Stimulated activated naive CD4-positive, alpha-beta T cell treated with Interleukin-2 at 50 U/mL for 16 hours (primary cell): ENCODE data around the gene ARIH1.

Source experiments
- DNase-seq: peaks from one replicate; lab custom pipeline; 2025; lab: John Stamatoyannopoulos, UW

Gene ARIH1

DNA sequence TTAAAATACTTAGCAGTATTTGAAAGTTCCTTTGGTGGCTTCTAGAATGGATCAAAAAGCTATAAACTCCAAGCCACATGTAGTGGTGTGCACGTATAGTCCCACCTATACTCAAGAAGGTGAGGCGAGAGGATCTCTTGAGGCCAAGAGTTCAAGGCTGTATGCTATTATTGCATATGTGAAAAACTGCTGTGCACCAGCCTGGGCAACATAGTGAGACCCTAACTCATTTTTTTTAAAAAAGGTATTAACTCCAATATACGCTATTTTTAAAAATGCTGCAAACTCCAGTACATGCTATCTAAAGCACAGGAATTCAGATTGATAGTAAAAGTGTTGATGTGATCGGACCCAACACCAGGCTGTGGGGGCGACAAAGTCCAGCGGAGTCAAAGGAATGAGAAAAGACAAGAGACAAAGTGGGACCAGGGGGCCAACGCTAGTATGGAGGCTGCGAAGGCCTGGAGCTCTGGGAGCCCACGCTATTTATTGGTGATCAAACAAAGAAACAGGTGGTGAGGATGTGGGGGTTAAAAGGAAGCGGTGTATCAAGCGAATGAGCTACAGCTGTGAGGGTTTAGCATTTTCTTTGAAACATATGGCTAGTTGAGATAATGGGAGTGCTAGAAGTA lies 66.6 kb downstream of the ARIH1 start:
- no peak for DNase-seq

DNA sequence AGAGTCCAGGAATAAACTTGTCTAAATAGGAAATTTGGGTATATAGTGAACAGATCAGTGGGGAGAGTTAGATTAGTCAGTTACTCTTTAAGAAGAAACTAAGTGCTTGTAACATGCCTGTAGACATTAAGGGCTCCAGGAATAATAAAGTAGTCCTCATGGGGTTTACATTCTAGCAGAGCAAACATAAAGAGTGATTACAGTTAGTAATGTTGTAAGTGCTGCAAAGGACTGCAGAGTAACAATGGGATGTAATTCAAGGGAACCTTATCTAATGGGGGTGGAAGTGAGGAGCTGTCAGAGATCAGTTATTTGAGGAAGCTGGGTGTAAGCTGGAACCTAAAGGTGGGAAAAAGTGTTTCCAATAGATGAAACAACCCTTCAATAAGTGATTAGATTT lies 67.5 kb downstream of the ARIH1 start:
- no peak for DNase-seq

DNA sequence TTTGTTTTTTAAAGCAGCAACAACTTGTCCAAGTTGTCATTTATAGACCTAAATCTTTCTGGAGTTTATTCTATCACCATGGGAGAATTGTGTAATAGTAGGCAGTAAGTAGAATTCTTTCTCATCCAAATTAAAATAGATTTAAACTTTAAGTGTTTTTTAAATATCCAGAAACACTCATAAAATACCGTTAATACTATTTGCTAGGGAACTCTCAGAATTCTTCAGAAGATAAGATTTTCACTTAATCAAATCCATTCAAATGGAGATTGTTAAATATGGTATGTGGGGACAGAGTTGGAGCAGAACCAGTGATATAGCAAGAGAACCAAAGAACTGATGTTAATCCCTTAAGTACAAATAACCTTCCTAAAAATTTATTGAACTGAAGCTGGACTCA lies 71.0 kb downstream of the ARIH1 start:
- no peak for DNase-seq

DNA sequence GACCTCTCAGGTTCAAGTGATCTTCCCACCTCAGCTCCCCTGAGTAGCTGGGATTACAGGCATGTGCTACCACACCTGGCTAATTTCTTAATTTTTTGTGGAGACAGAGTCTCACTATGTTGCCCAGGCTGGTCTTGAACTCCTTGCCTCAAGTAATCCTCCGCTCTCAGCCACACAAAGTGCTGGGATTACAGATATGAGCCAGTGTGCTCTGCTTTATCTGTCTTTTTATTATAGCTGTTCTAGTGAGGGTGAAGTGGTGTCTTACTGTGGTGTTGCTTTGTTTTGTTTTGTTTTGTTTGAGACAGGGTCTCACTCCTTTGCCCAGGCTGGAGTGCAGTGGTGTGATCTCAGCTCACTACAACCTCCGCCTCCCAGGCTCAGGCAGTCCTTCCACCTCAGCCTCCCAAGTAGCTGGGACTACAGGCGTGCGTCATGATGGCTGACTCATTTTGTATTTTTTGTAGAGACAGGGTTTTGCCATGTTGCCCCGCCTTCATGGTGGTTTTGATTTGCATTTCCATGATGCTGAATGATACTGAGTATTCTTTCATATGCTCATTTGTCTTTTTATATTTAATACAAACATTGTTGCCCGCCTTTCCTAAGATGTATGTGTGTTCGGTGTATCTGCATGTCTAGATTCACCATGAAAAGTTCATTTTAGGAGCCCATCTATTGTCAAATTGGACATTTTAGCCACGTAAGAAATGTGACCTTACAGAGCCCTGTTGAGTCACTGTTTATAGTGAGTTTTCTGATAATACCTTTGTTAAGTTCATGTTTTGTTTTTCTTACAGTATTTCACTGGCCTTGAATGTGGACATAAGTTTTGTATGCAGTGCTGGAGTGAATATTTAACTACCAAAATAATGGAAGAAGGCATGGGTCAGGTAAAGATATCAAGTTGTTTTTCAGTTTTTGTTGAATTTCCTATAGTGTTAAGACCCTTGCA lies 80.6 kb downstream of the ARIH1 start:
- DNase-seq, result peak; percentile 33

DNA sequence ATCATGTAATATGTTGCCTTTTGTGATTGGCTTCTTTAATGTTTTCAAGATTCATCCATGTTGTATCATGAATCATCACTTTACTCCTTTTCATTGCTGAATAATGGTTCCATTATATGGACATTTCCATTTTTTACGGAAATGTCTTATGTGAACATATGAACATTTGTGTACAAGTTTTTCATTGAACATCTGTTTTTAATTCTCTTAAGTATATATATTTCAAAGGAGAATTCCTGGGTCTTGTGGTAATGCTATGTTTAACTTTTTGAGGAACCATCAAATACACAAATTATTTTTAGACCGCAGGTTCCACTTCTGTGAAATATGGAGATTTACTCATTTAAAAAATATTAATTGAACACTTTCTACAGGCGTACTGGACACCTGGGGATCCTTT lies 85.7 kb downstream of the ARIH1 start:
- DNase-seq, result no peak

DNA sequence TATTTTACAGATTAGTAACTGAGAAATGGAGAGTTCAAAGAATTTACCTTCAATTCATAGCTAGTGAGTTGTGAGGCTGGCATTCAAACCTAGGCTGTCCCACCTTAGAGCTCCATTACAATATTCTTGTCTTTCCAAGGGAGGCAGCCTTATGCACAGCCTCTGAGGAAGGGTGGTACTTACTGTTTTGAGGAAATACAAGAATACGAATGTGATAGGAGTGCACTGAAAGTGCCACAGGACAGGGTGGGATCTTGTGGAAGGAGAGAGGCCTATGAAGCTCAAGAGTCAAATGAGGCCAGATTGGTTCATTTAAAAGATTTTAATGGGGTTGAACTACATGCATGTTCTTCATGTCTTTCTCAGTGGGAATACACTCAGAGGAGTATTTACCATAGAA lies 86.3 kb downstream of the ARIH1 start:
- DNase-seq, result no peak

DNA sequence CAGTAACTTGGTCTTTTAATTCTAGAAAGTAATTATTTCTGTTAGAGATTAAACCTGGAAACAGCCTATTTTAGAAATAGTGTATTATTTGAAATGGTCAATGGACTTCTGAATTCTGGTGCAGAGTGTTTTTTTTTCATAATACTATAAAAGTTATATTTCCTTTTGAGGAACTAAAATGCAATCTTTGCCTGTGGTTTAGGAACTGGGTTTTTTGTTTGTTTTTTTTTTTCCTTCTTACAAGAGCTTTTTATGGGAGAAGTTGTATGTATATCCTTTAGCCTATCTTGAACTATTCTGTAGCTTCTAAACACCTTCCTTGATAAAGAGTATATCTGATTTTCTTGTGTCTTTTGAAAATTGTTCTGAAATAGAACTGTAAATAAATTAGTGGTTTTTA lies 88.3 kb downstream of the ARIH1 start:
- DNase-seq, result no peak

DNA sequence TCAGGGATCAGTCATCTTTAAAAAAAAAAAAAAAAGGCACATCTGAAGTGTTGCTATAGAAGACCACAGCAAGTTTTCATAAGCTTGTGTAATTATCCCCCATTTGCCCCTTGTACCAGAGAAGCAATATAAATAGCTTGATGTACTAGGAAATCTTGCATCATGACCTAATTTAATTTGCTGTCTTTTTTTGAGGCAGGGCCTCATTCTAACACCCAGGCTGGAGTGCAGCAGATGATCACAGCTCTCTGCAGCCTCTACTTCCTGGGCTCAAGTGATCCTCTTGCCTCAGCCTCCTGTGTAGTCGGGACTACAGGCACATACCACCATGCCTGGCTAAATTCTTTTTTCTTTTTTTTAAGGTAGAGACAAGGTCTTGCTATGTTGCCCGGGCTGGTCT lies 88.7 kb downstream of the ARIH1 start:
- DNase-seq, result no peak

DNA sequence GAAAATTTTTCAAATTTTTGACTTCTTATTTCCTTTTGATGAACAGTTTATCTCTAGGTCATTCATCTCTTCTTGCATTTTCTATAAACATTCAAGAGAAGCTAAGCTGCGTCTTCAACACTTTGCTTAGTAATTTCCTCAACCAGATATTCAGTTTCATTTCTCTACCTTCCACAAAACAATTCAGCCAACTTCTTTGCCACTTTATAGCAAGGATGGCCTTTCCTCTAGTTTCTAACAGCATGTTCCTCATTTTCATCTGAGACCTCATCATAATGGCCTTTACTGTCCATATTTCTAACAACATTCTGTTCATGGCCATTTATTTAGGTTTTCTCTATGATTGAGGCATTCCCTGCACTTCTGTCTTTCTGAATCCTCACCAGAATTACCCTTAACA lies 90.0 kb downstream of the ARIH1 start:
- DNase-seq, result no peak

DNA sequence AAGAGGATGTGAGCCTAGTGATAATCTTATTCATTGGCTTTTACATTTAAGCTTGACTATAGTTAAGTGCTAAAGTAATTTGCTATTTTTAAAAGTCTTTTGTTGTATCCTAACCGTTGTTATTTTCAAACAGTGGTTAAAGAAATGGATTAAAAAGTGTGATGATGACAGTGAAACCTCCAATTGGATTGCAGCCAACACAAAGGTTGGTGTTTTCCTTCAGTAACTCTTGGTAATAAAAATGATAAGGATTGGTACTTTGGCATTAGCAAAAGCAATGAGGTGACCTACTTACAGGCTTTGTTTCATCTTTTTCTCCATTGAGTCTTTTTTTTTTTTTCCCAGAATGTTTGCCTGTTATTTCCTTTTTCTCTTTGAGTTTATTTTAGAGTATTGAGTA lies 92.8 kb downstream of the ARIH1 start:
- no peak for DNase-seq

DNA sequence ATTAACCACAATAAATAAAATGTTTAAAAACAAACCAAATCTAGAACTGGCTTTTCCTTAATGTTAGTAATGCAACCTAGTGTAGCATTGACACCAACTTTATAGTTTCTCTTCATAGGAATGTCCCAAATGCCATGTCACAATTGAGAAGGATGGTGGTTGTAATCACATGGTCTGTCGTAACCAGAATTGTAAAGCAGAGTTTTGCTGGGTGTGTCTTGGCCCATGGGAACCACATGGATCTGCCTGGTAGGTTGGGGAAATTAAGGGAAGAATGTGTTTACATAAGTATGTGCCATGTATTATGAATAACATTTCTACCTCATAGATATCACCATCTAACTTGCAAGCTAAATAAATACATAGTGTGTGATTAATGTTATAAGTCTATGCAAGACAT lies 95.9 kb downstream of the ARIH1 start:
- DNase-seq, result no peak

DNA sequence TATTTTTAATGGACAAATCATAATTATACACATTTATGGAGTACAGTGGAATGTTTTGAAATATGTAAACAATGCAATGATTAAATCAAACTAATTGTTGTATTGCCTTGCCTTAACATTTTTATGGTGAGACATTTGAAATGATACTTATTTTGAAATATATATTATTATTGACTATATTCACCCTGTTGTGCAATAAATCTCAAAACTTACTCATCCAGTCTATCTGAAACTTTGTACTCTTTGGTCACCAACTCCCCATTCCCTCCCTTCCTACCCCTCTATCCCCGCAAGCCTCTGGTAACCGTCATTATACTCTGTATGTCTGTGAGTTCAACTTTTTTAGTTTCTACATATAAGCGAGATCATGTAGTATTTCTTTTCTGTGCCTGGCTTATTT lies 105.7 kb downstream of the ARIH1 start:
- DNase-seq, result no peak

DNA sequence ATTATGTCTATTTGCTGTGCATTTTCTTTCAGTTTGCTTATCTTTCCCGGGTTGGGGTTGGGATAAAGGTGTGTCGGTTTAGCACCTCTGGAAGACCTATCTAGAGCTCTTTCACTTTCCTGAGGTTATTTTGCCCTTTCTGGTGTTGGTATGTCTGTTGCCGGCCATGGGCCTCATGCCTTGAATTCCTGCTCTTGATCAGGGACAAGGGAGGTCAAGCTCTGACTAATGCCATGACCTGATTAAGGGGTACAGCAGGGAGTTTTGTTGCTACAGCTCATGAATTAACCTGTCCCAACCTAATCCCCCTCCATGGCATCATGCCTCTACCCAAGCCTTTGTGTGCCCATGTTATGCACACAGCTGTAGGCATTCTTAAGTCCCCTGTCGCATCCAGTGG lies 109.9 kb downstream of the ARIH1 start:
- DNase-seq, result no peak

DNA sequence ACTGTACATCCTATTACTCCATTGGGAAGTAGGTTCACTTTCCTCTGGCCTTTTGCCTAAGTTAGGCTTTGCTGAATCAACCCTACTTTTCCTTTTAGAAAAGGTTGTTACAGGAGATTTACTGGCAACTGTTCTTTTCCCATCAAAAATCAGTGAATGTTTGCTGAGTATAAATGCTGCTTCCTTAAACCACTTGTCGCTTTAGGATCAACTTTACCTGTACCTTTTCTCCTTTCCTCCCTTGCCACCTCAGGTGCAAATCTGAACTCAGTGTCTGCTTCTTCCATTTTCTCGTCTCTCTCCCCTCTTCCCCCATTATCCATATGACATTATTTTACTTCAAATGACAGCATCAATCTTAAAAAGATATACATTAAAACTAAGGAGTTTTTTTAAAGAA lies 110.9 kb downstream of the ARIH1 start:
- no peak for DNase-seq

DNA sequence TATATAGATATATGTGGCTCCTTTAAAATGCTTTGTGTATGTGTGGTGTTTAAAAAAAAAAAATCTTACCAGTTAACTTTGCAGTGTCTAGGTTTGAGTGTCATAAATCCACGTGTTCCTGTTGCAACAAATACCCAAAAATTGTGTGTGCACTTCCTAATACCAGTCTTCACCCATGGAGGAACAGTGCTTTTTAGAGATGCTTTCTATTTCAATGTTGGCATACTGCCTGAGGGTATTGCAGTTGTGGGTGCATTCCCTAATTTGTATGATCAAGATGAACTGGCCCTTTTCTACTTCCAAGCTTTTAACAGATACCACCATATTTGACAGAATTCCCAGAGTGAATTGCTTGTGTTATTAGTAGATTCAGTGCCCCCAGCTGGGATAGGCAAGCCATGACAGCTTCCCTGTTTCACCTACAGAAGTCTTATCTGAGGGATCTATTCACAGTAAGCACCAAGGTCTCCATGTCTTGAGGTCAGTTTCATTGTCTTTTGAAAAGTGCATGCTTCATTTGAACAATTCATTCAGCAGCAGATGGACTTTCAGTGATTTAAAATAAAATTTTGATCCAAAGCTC lies 111.4 kb downstream of the ARIH1 start:
- no peak for DNase-seq

DNA sequence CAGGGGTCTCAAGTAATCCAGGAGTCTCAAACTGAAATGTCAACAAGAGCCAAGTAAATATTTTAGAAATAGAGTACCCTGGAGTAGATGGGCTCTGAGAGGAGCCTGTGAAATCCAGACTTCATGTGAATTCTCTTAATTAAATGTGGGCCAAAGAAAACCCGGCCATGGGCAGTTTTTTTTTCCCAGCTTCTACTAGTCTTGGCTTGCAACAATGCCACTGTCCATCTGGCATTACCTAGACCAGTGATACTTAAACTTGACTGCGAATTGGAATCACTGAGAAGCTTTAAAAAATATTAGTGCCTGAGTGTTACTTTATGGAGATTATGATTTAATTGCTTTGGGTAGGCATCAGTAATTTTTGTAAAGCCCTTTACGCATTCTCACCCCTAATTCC lies 114.0 kb downstream of the ARIH1 start:
- no peak for DNase-seq

DNA sequence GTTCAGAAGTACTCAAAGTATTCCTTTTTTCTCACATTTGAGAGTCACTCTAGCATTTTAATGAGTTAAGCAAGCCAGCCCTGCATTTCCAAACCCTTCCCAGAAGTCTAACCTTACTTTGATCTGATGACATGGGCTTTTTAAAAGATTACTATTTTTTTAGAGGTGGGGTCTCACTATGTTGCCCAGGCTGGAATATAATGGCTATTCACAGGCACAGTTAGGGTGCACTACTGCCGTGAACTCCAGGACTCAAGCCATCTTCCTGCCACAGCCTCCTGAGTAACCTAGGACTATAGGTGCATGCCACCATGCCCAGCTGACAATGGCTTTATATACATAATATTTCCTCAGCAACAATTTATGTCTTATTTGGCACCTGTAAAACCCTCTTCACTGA lies 116.3 kb downstream of the ARIH1 start:
- DNase-seq, result no peak

DNA sequence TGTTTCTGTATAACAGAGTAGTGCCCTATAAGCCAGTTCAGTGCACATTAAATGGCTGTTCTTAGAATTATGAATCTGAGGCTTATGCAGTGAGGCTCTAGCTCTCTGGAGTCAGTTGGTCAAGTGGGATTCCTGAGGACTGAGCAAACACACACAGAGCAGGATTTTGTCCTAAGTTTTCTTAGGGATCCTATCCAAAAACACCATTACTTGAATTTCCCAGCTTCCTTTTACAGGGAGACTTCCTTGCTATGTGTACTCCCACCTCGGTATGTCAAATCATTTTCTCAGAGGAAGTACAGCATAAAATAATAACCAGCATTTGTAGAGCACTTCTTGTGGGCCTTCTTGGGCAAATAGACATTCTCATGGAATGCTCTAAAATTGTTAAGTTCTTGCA lies 117.2 kb downstream of the ARIH1 start:
- DNase-seq, result no peak

DNA sequence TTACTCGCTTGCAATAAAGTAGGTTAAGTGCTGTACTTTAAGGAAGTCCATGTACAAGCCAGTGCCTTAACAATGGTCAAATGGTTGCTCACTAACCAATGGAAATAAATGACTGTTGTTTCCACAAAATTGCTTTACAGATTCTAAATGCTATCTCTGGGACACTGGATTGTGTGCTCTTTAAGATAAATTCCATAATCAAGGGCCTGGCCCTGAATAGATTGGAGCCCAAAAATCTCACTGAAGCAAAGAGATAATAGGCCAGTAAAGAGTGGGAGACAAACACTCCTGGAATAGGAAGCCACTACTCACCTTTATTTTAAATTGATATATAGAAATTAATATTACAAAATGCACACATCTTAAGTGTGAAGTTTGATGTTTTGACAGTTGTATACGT lies 118.0 kb downstream of the ARIH1 start:
- DNase-seq, result no peak

DNA sequence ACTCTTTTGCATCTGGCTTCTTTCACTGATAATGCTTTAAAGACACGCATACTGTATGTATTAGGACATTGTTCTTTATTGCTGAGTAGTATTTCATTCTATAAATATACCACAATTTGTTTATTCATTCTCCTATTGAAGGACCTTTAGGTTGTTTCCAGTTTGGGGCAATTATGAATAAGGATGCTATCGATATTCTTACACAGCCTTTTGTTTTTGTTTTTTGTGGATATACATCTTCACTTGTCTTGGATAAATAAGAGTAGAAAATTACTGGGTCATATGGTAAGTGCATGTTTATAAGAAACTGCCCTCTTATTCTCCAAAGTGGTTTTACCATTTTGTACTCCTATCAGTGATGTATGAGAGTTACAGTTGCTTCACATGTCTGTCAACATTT lies 118.5 kb downstream of the ARIH1 start:
- no peak for DNase-seq

DNA sequence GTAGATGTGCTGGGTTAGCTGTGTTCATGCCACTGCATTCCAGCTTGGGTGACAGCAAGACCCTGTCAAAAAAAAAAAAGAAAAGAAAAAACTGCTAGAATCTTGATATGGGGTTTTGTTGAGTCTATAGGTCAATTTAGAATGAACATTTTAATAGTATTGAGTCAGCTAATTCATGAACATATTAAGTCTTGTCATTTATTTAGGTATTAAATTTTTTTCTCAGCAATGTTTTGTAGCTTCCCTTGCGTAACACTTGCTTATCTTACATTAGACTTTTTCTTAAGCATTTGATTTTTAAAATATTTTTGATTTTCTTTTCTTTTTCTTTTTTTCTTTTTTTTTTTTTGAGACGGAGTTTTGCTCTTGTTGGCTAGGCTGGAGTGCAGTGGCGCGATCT lies 119.7 kb downstream of the ARIH1 start:
- no peak for DNase-seq

DNA sequence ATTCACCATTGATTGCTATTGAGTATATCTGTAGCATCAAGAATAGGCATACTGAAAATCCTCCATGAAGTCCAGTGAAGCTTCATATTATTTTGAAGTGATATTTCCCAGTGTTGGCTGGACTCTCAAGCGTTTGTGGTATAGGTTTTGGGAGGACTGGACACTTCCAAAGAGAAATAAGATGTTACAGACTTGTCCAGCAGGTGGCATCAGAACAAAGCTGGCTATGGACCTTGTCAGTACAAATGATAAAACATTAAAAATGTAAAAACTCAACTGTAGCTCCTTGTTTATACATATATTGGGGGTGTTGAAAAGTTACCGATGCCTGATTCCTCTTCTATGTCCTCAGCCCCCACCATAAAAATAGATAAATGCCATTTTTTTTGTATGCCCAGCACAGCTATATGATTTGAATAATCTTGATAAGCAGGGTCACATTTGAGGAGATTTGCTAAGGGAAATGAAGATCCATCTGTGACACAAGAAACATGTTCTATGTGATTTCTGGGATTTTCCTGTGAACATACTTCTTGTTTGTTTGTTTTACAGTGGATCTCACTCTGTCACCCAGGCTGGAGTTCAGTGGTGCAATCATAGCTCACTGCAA lies 125.8 kb downstream of the ARIH1 start:
- DNase-seq, result no peak

DNA sequence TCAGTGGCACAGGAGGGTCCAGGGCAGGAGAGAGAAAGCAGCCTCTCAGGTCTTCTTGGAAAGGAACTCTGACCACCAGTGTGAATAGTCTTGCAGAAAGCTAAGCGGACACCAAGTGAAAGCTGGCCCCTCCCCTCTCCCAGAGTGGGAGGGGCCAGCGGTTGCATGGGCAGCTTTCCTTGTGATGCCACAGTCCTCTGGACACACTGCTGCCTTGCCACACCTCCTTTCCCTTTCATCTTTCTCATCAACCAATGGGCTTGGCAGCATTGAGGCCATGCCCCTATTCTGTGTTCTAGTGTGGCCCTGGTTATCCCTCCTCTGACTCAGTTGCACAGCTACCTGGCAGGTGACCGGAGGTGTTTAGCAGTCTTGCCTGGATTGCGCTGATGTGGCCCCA lies 130.7 kb downstream of the ARIH1 start:
- no peak for DNase-seq
